Brain microvascular endothelial cell (primary cell): ENCODE measurements around the gene ATP6AP2.
"Not testable (repeated sequence)": the region's sequence is repeated elsewhere in the genome, so short reads cannot be mapped to it uniquely, and the experiment has no call there.

Experiments
- DNase-seq: peaks from one replicate; pipeline ENCODE4 v3.0.0-alpha.2; 2020
- H3K27ac ChIP-seq: fragments of 250-450 bp; sonication (Bioruptor Pico); 2 replicates; pipeline ENCODE4 v1.5.1; 2020; ENCODE audit warnings: mild to moderate bottlenecking, moderate library complexity
- H3K27me3 ChIP-seq: fragments of 250-450 bp; sonication (Bioruptor Pico); replicated peaks from 2 replicates; pipeline ENCODE4 v1.5.1; 2020; ENCODE audit warnings: mild to moderate bottlenecking
- H3K36me3 ChIP-seq: fragments of 250-450 bp; sonication (Bioruptor Pico); replicated peaks from 2 replicates; pipeline ENCODE4 v1.5.1; 2020; ENCODE audit warnings: mild to moderate bottlenecking
- H3K4me3 ChIP-seq: 2 replicates; pipeline ENCODE4 v1.5.1; 2011; ENCODE audit warnings: low read depth, mild to moderate bottlenecking, control low read depth, low read length, moderate library complexity
- CTCF ChIP-seq: IDR thresholded peaks from 2 replicates; pipeline ENCODE4 v1.5.1; 2011; ENCODE audit warnings: low read depth, mild to moderate bottlenecking, moderate library complexity, low read length, control low read depth, inconsistent platforms; ENCODE audit errors: missing control alignments
- in situ Hi-C: cut with HindIII; loops from 2 replicates; pipeline ENCODE4 v1.10.0; 2017; ENCODE audit warnings: low sequenced_read_pairs, low pct_ligation_motif_present

Gene ATP6AP2

GRCh38 chrX:40571600-40571999 lies 9.2 kb upstream of the ATP6AP2 start:
- no peak overlapping the region for H3K4me3 ChIP-seq
- no peak overlapping the region for H3K27ac ChIP-seq
- H3K27me3 ChIP-seq, result no peaks in the 10 kb centered on the region
- in situ Hi-C loops, result no loop called here
- TF ChIP-seq CTCF, result no peak
- no peaks in the 10 kb centered on the region for H3K36me3 ChIP-seq
- no peak for DNase-seq

- Histone ChIP-seq H3K27me3 (no peaks in the 10 kb centered on the region), H3K27ac (no peak overlapping the region), H3K4me3 (no peak overlapping the region), H3K36me3 (no peaks in the 10 kb centered on the region)
- peak; percentile 82 for TF ChIP-seq CTCF
- peak; percentile 11 for DNase-seq
- in situ Hi-C loops, result no loop called here
These were observed 7.0 kb upstream of the ATP6AP2 start for GRCh38 chrX:40573763-40574162.

- H3K27me3 ChIP-seq, in situ Hi-C loops, H3K4me3 ChIP-seq, H3K36me3 ChIP-seq, H3K27ac ChIP-seq: not testable (repeated sequence)
- peak; percentile 29 for DNase-seq
These were observed 5.4 kb upstream of the ATP6AP2 start for GRCh38 chrX:40575411-40575810.

- H3K27me3 ChIP-seq, result no peaks in the 10 kb centered on the region
- in situ Hi-C loops, result no loop called here
- H3K27ac ChIP-seq, result no peak overlapping the region
- H3K36me3 ChIP-seq, result no peaks in the 10 kb centered on the region
- TF ChIP-seq CTCF, result no peak
- no peak for DNase-seq
- no peak overlapping the region for H3K4me3 ChIP-seq
These were observed 4.5 kb upstream of the ATP6AP2 start for GRCh38 chrX:40576291-40576690.

GRCh38 chrX:40578039-40578695 lies 2.6 kb upstream of the ATP6AP2 start:
- in situ Hi-C loops, result no loop called here
- H3K27ac ChIP-seq, result no peak overlapping the region

GRCh38 chrX:40579141-40579540 lies 1.6 kb upstream of the ATP6AP2 start:
- in situ Hi-C loops, result no loop called here

More at GRCh38 chrX:40578039-40578695, 2.6 kb upstream of the ATP6AP2 start:
- H3K4me3 ChIP-seq, result no peak overlapping the region
- TF ChIP-seq CTCF, result no peak
- no peak for DNase-seq
- no peaks in the 10 kb centered on the region for H3K27me3 ChIP-seq
- no peaks in the 10 kb centered on the region for H3K36me3 ChIP-seq

More at GRCh38 chrX:40579141-40579540, 1.6 kb upstream of the ATP6AP2 start:
- Histone ChIP-seq H3K27me3 (no peaks in the 10 kb centered on the region), H3K4me3 (no peak overlapping the region), H3K27ac (no peak overlapping the region), H3K36me3 (no peaks in the 10 kb centered on the region)
- no peak for DNase-seq
- no peak for TF ChIP-seq CTCF
